Activated CD8-positive, alpha-beta memory T cell treated with anti-CD3 and anti-CD28 coated beads for 1 hour (primary cell): ENCODE results near the gene NID2.

Source experiments
- DNase-seq, 2 donors: peaks; one replicate each; pipeline ENCODE4 v3.0.0-alpha.2; 2020; ENCODE audit warnings: low read depth in 1 of 2; ENCODE audit errors: extremely low read depth in 1 of 2

Gene NID2, protein sequence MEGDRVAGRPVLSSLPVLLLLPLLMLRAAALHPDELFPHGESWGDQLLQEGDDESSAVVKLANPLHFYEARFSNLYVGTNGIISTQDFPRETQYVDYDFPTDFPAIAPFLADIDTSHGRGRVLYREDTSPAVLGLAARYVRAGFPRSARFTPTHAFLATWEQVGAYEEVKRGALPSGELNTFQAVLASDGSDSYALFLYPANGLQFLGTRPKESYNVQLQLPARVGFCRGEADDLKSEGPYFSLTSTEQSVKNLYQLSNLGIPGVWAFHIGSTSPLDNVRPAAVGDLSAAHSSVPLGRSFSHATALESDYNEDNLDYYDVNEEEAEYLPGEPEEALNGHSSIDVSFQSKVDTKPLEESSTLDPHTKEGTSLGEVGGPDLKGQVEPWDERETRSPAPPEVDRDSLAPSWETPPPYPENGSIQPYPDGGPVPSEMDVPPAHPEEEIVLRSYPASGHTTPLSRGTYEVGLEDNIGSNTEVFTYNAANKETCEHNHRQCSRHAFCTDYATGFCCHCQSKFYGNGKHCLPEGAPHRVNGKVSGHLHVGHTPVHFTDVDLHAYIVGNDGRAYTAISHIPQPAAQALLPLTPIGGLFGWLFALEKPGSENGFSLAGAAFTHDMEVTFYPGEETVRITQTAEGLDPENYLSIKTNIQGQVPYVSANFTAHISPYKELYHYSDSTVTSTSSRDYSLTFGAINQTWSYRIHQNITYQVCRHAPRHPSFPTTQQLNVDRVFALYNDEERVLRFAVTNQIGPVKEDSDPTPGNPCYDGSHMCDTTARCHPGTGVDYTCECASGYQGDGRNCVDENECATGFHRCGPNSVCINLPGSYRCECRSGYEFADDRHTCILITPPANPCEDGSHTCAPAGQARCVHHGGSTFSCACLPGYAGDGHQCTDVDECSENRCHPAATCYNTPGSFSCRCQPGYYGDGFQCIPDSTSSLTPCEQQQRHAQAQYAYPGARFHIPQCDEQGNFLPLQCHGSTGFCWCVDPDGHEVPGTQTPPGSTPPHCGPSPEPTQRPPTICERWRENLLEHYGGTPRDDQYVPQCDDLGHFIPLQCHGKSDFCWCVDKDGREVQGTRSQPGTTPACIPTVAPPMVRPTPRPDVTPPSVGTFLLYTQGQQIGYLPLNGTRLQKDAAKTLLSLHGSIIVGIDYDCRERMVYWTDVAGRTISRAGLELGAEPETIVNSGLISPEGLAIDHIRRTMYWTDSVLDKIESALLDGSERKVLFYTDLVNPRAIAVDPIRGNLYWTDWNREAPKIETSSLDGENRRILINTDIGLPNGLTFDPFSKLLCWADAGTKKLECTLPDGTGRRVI (N-terminal part only)

DNA sequence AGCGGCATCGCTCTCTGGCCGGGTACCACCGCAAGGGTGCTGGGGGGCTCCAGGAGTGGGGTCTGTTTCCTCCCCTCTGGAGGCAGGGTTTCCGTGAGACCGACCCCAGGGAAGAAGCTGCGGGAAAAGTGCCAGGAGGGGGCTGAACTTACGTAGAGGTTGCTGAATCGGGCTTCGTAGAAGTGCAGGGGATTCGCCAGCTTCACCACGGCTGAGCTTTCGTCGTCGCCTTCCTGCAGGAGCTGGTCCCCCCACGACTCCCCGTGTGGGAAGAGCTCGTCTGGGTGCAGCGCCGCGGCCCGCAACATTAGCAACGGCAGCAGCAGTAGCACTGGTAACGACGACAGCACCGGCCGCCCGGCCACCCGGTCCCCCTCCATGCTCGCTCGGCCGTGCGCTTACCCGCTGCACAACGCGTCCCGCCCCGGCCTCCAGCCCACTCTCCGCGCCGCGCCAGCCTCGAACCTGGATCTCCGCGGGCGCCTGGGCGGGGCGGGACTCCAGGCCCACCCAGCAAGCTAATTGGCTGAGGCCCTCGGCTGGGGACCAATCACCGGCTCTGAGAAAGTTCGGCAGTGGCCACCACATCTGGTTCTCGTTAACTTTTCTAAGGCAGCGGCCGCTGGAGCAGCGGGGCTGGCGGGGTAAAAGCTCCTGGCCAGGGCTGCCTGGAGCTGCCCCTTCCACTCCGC lies at the start of gene NID2:
NID2 (minus strand) TSS at position 445 of the 692 bp plus-strand sequence; CDS start at position 380, 65 bp downstream.
- DNase-seq: peak in 1 of 2 donors; percentile 8

DNA sequence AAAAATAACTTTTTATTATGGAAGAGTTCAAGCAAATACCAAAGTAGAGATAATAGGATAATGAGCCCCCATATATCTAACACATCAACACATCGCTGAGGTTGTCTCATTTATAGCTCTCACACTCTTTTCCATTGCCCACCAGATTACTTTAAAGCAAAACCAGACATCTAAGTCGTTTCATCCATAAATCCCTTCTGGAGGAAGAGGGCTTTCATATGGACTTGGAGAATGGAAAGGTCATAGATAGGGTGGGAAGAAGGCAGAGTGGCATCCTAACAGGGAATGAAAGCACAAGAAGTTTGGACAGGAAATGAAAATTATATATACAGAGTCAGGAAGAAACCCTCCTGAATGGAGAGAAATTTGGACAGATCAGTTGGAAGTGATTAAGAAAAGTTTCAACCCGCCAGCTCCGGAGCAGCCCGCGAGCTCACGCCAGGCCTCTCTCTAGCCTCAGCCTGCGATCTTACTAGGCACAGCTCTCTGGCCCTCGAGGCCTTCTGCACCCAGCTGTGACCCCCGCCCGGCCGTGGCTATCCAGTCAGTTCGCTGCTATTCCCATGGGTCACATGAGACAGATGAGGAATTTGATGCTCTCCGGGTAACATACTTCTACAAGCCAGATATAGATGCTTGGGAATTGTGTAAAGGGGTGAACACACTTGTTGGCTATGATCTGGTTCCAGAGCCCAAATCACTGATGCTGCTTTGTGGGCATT lies 48.4 kb upstream of the NID2 start:
- no peak for DNase-seq

DNA sequence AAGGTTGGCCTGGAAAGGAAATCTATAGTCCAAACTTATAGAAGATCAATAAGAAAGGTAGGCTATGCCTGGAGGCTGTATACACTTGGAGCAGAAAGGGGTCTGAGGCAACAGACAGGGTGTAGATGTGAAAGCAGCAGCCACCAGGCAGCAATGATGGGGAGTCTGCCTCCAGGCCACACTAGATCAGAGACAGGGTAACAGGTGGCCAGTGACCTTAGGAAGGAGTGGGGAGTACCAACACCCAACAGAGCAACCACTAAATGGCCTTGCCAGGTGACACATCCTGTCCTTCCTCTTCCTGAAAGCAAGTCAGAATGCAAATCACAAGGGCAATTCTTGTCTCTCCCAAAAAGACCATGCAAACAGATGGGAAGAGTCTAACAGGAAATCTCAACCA lies 46.4 kb upstream of the NID2 start:
- no peak for DNase-seq

DNA sequence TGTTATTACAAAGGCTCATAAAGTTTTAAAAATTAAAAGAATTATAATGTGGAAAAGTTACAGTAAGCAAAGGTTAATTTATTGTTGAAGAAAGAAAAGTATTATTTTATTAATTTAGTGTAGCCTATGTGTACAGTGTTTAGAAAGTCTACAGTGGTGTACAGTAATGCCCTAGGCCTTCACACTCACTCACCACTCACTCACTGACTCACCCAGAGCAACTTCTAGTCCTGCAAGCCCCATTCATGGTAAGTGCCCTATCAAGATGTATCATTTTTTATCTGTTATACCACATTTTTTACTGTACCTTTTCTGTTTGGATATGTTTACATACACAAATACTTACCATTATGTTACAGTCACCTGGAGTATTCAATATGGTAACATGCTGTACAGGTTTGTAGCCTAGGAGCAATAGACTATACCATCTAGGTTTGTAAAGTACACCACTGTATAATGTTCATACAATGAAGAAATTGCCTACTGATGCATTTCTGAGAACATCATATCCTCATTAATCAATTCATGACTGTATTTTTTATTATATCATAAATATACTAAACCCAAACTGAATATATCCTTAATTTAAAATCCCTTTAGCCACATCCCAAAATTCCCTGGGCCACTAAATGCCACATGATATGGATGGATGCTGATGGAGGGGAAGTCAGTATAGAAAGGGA lies 43.6 kb upstream of the NID2 start:
- no peak for DNase-seq

DNA sequence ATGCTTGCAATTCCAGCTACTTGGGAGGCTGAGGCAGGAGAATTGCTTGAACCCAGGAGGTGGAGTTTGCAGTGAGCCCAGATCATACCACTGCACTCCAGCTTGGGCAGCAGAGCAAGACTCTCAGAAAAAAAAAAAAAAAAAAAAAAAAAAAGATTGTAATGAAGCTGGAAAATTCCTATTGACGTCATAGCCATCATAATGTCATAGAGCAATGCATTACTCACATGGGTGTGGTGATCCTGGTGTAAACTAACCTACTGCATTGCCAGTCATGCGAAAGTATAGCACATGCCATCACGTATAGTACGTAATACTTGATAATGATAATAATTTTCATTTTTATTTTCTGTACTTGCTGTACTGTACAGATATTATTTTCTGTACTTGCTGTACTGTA lies 42.7 kb upstream of the NID2 start:
- no peak for DNase-seq

DNA sequence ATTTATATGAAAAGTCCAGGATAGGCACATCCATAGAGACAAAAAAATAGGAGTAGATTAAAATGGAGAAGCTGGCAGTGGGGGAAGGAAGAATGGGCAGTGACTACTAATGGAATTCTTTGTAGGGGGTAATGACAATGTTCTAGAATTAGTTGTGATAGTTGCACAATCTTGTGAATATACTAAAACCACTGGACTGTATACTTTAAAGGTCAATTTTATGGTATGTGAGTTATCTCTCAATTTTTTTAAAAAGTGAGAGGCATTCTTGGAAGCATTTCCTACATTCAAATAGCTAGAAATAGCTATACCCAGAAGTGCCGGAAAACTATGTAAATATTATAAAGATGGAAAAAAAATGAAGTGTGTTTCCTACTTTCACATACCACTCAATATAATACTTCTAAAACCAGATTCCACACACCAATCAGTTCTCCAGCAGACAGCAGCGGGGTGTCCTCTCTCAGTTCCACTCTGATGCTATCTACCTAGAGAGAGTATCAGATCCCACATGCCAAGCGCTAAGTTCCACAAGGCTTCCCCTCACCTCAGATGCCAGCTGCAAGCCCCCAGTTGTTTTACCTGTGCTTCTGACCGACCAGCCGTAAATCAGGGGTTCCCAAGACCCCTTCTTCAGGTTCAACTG lies 41.7 kb upstream of the NID2 start:
- no peak for DNase-seq

DNA sequence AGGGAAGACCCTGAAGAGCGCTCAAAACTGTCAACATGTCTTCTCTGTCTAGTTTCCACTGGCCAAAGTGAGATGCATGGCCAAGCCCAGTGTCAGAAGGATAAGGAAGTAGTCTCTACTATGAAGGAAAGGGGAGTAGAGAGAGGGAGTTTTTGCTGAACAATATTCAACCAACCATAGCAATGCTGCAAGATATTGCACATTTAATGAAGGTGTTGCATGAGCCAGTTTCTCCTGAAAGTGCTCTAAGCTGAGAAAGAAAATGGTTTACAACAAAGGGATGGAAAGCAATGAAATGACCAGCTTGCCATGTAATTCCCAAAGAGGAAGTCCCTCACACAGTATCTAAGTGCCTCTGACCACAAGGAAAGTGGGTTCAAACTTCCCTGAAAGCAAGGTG lies 40.0 kb upstream of the NID2 start:
- DNase-seq: no peak

DNA sequence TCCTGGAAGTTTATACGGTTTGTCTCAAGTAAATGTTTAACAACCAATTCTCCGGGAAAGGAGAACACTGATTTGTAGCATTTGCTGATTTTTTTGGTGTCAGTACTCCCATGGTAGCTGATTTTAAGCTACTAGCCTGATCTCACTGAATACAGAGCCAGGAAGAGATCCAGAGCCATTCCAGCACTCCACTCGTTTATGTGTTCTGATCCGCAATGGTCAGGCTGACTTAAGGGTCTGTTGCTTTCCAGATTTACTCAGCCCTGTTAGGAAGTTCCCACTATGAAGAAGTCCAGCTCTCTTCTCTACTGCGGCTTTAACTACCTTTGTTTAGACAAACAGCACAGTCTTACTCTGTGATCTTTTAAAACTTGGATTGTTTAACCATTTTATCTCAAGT lies 38.0 kb upstream of the NID2 start:
- DNase-seq: no peak

DNA sequence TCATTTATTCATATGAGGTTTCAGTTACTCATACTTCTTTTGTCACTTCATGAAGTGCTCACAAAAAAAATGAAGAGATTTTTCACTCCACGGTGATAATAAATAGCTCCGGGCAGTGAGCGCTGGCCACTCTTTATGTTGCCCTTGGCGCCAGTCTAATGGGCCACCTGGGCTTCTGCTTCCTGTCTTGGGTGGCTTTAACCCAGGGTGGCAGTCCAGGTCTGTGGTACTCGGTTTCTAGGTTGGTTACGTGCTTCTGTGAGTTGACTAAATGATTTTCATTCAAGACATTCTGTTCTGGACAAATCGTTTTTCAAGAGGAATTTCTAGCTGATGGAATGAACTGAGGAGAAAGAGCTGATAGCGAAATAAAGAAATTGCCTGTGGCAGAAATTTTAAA lies 34.6 kb upstream of the NID2 start:
- no peak for DNase-seq

DNA sequence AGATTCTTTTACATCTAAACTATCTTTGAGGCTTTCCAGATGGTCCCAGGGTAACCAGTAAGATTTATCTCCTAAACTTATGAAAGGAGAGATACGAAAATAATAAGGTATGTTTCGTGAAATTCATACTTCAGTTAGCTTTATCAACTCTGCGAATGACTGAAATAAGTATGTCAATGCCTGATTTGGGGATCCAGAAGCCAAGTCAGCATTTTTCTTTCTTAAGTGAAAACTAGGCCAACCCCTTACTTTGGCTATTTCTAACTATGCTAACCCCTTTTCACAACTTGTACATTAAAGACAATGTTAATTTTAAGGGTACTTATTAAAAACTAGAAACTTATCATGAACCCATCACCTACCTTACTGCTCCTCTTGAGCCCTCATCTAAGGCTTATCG lies 26.9 kb upstream of the NID2 start:
- DNase-seq: no peak

DNA sequence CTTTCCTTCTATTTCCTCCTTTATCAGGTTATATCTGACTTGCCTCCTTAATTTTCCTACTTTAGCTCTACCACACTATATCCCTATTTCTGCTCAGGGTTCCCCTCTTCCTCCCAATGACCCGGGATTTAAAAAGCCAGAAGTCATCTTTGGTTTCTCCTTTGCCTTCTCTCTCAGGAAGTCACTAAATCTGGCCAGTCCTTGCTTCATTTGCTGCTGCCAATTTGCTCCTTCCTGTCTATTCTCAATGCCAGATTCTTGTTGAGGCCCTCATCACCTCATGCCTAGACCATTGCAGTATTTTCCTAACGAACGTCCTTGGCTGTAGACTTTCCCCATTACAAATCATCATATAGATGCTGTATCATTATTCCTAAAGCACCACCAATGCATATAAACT lies 26.5 kb upstream of the NID2 start:
- no peak for DNase-seq

DNA sequence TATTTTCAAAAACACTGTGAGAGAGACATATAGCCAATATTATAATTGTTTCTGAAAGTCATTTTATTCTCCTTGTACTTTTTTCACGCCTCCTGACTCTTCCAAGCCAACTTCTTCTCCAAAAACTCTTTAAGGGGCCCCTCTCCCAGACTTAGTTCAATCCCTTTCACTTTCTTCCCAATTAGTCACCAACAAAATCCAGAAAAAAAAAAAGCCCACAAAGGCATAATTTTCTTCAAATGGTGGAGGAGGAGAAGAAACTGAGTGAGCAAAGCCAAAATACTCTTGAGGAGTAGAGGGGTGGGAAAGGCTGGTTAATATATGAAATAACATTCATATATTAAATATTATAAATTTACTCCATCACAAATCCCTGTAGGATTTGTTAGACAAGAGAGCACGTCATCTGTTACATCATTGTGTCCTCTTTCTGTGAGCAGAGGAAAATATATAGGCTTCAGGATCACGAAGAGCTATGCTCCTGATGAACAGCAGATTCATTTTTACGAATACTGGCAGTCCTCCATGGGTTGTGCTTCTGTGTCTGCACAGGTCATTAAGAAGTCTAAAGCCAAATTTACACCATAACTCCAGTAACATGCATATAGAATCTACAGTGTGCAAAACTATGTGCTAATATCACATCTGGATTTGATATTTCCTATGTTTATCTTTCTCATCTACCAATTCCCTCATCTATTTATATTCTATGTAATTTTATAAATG lies 25.9 kb upstream of the NID2 start:
- no peak for DNase-seq

DNA sequence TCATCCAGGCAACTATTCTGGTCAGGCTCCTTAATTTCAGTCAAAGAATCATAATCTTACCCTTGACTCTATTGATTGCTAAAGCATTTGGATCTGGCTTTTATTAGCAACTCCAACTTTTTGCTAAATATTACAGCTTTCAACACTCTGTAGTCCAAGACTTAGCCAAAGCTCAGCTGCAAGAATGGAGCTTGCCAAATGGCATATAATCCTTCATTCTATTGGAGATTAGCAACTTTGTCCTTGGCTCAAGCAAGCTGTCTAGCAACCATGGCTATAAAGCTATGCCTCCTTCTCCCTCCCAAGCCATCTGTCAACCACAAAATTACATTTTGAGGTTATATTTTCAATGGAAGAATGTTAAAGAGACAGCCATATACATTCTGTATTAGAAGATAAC lies 23.1 kb upstream of the NID2 start:
- no peak for DNase-seq

DNA sequence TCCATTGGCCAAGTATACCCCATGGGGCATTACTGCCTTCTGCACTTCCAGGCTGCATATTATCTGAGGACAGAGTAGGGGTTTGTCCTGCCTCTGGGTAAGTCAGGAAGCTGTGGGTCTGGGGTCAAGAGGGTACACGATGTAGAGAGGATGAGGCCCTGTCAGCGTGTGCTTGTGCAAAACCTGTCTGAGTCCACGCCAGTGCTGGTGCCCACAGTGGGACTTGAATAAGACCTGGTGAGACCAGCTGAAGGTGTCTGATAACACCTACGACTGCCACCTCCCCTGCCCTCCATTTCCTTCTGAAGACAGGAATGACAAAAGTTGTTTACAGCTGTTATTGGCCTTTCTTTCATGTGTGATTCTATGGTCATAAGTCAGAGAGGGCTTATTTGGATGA lies 22.1 kb upstream of the NID2 start:
- no peak for DNase-seq

DNA sequence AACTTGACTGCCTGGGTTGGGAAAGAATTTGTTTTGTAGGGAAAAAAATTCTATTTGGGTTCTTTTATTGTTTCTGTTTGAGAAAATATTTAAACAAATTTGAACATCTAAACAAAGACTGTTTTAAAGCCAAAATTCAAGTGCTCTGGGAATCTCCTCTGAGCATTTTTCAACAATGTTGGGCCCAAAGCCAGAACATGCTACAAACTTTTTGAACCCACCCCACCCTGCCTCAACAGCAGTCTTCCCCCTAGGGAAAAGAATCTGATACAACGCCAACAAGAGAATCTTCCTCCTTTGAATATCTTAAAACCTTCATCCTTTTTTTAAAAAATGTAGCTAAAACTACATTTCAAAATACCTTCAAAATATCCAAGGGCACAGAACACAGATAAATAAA lies 20.4 kb upstream of the NID2 start:
- no peak for DNase-seq

DNA sequence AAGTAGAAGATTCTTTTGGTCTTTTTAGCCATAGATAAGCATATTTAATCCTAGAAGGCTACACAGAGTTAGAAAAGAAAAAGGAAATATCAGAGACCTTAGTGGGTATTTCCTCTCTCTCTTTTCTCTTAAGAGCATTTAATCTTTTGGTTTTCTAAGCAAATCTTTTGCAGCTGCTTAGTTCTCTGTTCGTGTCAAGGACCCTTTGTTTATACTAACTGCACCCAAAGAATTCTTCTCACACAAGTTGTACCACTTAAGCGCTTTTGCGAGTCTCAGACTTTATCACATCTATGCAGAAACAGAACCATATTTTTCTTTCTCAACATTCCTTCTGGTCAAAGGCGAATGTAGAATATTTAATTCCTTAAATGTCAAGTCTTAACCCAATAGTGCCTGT lies 17.9 kb upstream of the NID2 start:
- no peak for DNase-seq

DNA sequence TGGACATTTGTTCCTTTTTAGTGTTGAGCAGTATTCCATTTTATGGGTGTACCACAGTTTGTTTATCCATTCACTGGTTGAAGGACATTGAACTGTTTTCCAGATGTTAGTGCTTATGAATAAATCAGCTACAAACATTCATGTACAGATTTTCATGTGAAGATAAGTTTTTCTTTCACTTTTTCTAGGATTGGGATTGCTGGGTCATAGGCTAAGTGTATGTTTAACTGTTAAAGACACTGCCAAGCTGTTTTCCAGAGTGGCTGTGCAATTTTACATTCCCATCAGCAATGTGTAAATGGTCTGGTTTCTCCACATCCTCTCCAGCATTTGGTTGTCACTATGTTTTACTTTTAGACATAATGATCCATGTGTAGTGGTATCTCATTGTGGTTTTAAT lies 14.0 kb upstream of the NID2 start:
- no peak for DNase-seq

DNA sequence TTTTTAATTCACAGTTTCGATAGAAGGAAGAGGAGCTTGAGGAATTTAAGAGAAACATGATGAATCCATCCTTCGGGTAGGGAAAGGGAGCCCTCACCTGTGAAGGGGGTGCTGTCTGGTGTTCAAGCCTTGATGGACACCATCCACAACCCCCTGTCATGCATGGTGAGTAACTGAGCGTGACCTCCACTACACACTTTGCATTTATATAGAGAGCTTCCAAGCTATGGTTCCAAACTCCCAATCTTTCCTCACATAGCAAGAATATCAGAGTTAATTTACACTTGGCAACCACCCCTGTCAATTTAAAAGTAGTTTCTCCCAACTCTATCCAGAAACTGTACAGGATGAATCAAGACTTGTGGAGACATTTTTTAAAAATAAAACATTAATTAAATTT lies 13.1 kb upstream of the NID2 start:
- DNase-seq: no peak
